Measurements from ENCODE around the gene KCNN4.
A peak's percentile ranks its signal among the peaks of the same experiment; 100 is the strongest.

Gene KCNN4

DNA sequence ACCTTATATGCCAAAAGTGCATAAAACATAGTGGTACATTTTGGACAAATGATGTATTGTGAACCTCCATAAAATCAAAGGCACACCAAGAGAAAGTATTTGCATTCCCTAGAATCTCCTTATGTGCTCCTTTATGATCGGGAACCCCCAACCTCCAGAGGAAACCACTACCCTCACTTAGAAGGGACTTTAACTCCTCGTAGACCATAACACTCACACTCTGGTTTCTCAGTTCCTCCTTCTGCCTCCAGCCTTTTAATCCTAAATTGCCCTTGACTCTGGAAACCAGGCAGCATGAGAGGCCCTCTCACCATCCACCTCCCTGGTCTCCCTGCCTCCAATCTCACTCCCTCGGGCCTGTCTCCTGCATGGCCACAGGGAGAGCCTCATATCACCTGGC is 9.8 kb upstream of the KCNN4 start:
- Histone ChIP-seq H3K36me3 (replicated peaks; ENCODE audit: low read depth, low read length) (no peaks in the 10 kb centered on the region), H3K9me3 (ENCODE audit: insufficient read depth, low read length) (no peaks in the 10 kb centered on the region), H4K20me1 (ENCODE audit: insufficient read depth, low read length) (no peaks in the 10 kb centered on the region), H3K4me3 (ENCODE audit: low read length) (no peak overlapping the region), H3K79me2 (ENCODE audit: low read length) (no peaks in the 10 kb centered on the region), H2AFZ (ENCODE audit: low read depth, low read length) (no peak overlapping the region), H3K27ac (ENCODE audit: low read length) (no peak overlapping the region), H3K27me3 (ENCODE audit: low read depth, low read length) (no peaks in the 10 kb centered on the region; the same call in 1 of the 2 replicates), H3K4me1 (ENCODE audit: low read length) (peaks cover 6% of the 10 kb centered on the region), H3K9ac (ENCODE audit: low read length) (no peak overlapping the region), H3K4me2 (ENCODE audit: low read length) (peak overlapping the region; percentile 33; the same call in 1 of the 2 replicates)
- TF ChIP-seq, protein P1, sequence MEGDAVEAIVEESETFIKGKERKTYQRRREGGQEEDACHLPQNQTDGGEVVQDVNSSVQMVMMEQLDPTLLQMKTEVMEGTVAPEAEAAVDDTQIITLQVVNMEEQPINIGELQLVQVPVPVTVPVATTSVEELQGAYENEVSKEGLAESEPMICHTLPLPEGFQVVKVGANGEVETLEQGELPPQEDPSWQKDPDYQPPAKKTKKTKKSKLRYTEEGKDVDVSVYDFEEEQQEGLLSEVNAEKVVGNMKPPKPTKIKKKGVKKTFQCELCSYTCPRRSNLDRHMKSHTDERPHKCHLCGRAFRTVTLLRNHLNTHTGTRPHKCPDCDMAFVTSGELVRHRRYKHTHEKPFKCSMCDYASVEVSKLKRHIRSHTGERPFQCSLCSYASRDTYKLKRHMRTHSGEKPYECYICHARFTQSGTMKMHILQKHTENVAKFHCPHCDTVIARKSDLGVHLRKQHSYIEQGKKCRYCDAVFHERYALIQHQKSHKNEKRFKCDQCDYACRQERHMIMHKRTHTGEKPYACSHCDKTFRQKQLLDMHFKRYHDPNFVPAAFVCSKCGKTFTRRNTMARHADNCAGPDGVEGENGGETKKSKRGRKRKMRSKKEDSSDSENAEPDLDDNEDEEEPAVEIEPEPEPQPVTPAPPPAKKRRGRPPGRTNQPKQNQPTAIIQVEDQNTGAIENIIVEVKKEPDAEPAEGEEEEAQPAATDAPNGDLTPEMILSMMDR (IDR thresholded peaks at IDR 0.05; ENCODE audit: low read depth, low read length), result no peak
- no peak for TF ChIP-seq EZH2phosphoT487 (IDR thresholded peaks at IDR 0.05; ENCODE audit: low read depth)

DNA sequence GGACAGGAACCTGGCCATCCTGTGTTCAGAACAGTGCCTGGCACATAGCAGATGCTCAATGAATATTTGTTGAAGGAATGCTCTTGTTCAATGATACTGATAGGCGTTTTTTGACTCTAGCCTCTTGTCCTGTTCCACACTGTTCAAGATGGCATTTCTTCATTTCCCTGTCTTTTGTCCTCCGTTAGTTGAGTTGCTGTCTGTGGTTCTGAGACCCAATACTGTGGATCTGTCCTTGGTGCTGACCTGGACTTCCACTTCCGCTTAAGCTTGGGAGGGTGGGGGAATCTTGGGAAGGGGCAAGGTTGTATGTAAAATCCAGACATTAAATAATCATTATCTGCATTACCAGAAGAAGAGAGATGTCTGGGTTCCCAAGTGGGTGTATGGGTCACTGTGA is 8.3 kb upstream of the KCNN4 start:
- Histone ChIP-seq H3K9me3 (ENCODE audit: insufficient read depth, low read length) (no peaks in the 10 kb centered on the region), H3K4me2 (ENCODE audit: low read length) (no peak overlapping the region), H3K79me2 (ENCODE audit: low read length) (no peaks in the 10 kb centered on the region), H2AFZ (ENCODE audit: low read depth, low read length) (no peak overlapping the region), H3K36me3 (replicated peaks; ENCODE audit: low read depth, low read length) (no peaks in the 10 kb centered on the region), H4K20me1 (ENCODE audit: insufficient read depth, low read length) (no peaks in the 10 kb centered on the region), H3K4me1 (ENCODE audit: low read length) (peaks cover 18% of the 10 kb centered on the region), H3K27me3 (ENCODE audit: low read depth, low read length) (no peaks in the 10 kb centered on the region), H3K9ac (ENCODE audit: low read length) (no peak overlapping the region), H3K4me3 (ENCODE audit: low read length) (no peak overlapping the region), H3K27ac (ENCODE audit: low read length) (no peak overlapping the region)
- TF ChIP-seq EZH2phosphoT487 (IDR thresholded peaks at IDR 0.05; ENCODE audit: low read depth), result no peak
- TF ChIP-seq, protein P1 (IDR thresholded peaks at IDR 0.05; ENCODE audit: low read depth, low read length), result no peak

DNA sequence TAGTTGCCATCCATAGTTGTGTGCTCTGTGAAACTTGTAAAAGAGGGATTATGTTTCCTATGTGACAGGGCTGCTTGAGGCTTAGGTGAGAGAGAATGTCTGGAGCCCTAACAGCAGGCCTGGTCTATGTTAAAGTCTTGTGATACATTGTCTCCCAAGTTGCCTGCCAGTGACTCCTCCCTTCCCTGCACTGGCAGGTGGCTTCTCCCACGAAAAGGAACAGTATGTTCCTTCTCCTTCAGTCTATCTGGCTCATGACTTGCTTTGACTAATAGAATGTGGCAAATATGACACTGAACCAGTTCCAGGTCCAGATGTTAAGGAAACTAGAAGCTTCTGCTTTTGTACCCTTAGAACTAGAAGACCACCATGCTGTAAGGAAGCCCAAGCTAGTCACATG is 5.9 kb upstream of the KCNN4 start:
- H3K9ac ChIP-seq (ENCODE audit: low read length), result no peak overlapping the region
- TF ChIP-seq, protein P1 (IDR thresholded peaks at IDR 0.05; ENCODE audit: low read depth, low read length), result no peak
- TF ChIP-seq EZH2phosphoT487 (IDR thresholded peaks at IDR 0.05; ENCODE audit: low read depth), result no peak

DNA sequence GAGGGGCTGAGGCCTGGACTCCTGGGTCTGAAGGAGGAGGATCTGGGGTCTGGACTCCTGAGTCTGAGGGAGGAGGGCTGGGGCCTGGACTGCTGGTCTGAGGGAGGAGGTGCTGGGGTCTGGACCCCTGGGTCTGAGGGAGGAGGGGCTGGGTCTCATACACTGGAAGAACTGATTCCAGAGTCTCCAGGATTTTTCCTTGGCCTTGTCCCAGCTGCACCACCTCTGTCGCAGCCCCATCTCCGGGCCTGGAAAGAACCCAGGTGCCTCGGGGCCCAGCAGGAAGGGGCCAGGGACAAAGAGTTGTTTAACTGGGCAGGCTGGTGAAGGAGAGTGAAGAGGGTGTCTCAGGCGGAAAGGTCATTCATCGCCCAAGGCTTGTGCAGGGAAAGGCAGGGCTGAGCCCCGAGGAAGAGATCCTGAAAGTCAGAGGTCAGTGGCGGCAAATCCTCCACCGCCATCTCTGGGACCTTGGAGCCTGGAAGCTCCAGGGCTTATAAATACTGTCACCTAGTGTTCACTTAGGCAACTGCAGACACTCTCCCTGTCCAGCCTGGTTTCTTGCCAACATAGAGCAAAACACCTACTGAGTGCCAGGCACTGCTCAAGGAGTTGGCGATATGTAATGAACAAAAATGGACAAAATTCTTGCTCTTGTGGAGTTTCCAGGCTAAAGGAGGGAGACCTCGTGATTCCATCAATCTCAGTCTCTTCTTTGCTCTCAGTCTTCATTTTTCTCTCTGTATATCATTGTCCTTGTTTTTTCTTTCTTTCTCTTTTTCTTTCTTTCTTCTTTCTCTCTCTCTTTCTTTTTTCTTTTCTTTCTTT is 4.4 kb upstream of the KCNN4 start:
- peak overlapping the region; percentile 83 for H3K4me2 ChIP-seq (ENCODE audit: low read length)
- peak overlapping the region; percentile 77 for H3K9ac ChIP-seq (ENCODE audit: low read length)
- peak overlapping the region; percentile 62 for H3K4me3 ChIP-seq (ENCODE audit: low read length)
- no peak for TF ChIP-seq EZH2phosphoT487 (IDR thresholded peaks at IDR 0.05; ENCODE audit: low read depth)
- TF ChIP-seq, protein P1 (IDR thresholded peaks at IDR 0.05; ENCODE audit: low read depth, low read length), result peak; percentile 97
- no peaks in the 10 kb centered on the region for H3K27me3 ChIP-seq (ENCODE audit: low read depth, low read length)
- no peaks in the 10 kb centered on the region for H4K20me1 ChIP-seq (ENCODE audit: insufficient read depth, low read length)
- H2AFZ ChIP-seq (ENCODE audit: low read depth, low read length), result peak overlapping the region; percentile 92
- peaks cover 40% of the 10 kb centered on the region for H3K4me1 ChIP-seq (ENCODE audit: low read length)
- H3K9me3 ChIP-seq (ENCODE audit: insufficient read depth, low read length), result no peaks in the 10 kb centered on the region
- no peaks in the 10 kb centered on the region for H3K36me3 ChIP-seq (replicated peaks; ENCODE audit: low read depth, low read length)
- peaks cover 14% of the 10 kb centered on the region for H3K79me2 ChIP-seq (ENCODE audit: low read length)
- H3K27ac ChIP-seq (ENCODE audit: low read length), result peak overlapping the region; percentile 85

More for the DNA sequence above, 5.9 kb upstream of the KCNN4 start:
- Histone ChIP-seq H3K36me3 (replicated peaks; ENCODE audit: low read depth, low read length) (no peaks in the 10 kb centered on the region), H3K4me3 (ENCODE audit: low read length) (no peak overlapping the region), H4K20me1 (ENCODE audit: insufficient read depth, low read length) (no peaks in the 10 kb centered on the region), H3K4me2 (ENCODE audit: low read length) (no peak overlapping the region), H3K9me3 (ENCODE audit: insufficient read depth, low read length) (no peaks in the 10 kb centered on the region), H2AFZ (ENCODE audit: low read depth, low read length) (no peak overlapping the region), H3K79me2 (ENCODE audit: low read length) (0 out of 2 replicates have a peak, but pooled peaks cover under 1% of the 10 kb centered on the region), H3K4me1 (ENCODE audit: low read length) (peaks cover 39% of the 10 kb centered on the region), H3K27ac (ENCODE audit: low read length) (no peak overlapping the region), H3K27me3 (ENCODE audit: low read depth, low read length) (no peaks in the 10 kb centered on the region)
